Astrocyte (in vitro differentiated cells and primary cell): ENCODE results near the gene TNRC6A. TPM values are rescaled to one million over a fixed set of nuclear protein-coding genes. Genes with fewer than 3 reads are reported as not detected.

Experiments
- DNase-seq: peaks from one replicate; pipeline ENCODE4 v3.0.0-alpha.2; 2010; ENCODE audit warnings: low read depth
- FAIRE-seq: peaks from 2 replicates; lab custom pipeline; 2011; peaks lifted over from hg19 to GRCh38; lab: Jason Lieb, UNC
- H2AFZ ChIP-seq: 2 replicates; pipeline ENCODE4 v1.6.0; 2012; ENCODE audit warnings: low read depth, low read length, inconsistent platforms
- H3K27ac ChIP-seq: 2 replicates; pipeline ENCODE4 v1.5.1; 2011; ENCODE audit warnings: low read depth, low read length, inconsistent platforms
- H3K27me3 ChIP-seq: 2 replicates; pipeline ENCODE4 v1.6.0; 2011; ENCODE audit warnings: low read length, inconsistent platforms; ENCODE audit not compliant: insufficient read depth
- H3K36me3 ChIP-seq: 2 replicates; pipeline ENCODE4 v1.5.1; 2011; ENCODE audit warnings: low read length, inconsistent platforms; ENCODE audit not compliant: insufficient read depth
- H3K4me1 ChIP-seq: 2 replicates; pipeline ENCODE4 v1.5.1; 2011; ENCODE audit warnings: low read length, inconsistent platforms; ENCODE audit not compliant: insufficient read depth
- H3K4me2 ChIP-seq: 2 replicates; pipeline ENCODE4 v1.6.0; 2012; ENCODE audit warnings: low read length, inconsistent platforms
- H3K4me3 ChIP-seq: 2 replicates; pipeline ENCODE4 v1.5.1; 2011; ENCODE audit warnings: low read depth, mild to moderate bottlenecking, low read length, inconsistent platforms; ENCODE audit not compliant: insufficient read depth
- H3K79me2 ChIP-seq: 2 replicates; pipeline ENCODE4 v1.6.0; 2012; ENCODE audit warnings: mild to moderate bottlenecking, low read length, inconsistent platforms; ENCODE audit not compliant: insufficient read depth
- H3K9ac ChIP-seq: 2 replicates; pipeline ENCODE4 v1.6.0; 2012; ENCODE audit warnings: mild to moderate bottlenecking, low read length, inconsistent platforms
- H3K9me3 ChIP-seq: 2 replicates; pipeline ENCODE4 v1.5.1; 2012; ENCODE audit warnings: low read depth, mild to moderate bottlenecking, low read length, inconsistent platforms; ENCODE audit not compliant: insufficient read depth
- H4K20me1 ChIP-seq: 2 replicates; pipeline ENCODE4 v1.6.0; 2012; ENCODE audit warnings: low read length, inconsistent platforms; ENCODE audit not compliant: insufficient read depth
- H3K27ac Mint-ChIP-seq: one replicate; pipeline ENCODE4 v1.8.0; 2021; ENCODE audit warnings: mild to moderate bottlenecking, mixed read lengths; ENCODE audit not compliant: unreplicated experiment
- H3K27me3 Mint-ChIP-seq: one replicate; pipeline ENCODE4 v1.8.0; 2021; ENCODE audit warnings: low read depth, mixed read lengths; ENCODE audit not compliant: unreplicated experiment
- H3K36me3 Mint-ChIP-seq: one replicate; pipeline ENCODE4 v1.8.0; 2021; ENCODE audit warnings: low read depth, mixed read lengths; ENCODE audit not compliant: unreplicated experiment
- H3K4me1 Mint-ChIP-seq: one replicate; pipeline ENCODE4 v1.8.0; 2021; ENCODE audit warnings: low read depth, mixed read lengths; ENCODE audit not compliant: unreplicated experiment
- H3K4me3 Mint-ChIP-seq: one replicate; pipeline ENCODE4 v1.8.0; 2021; ENCODE audit warnings: mild to moderate bottlenecking, moderate library complexity, mixed read lengths; ENCODE audit not compliant: unreplicated experiment
- H3K9me3 Mint-ChIP-seq: one replicate; pipeline ENCODE4 v1.8.0; 2021; ENCODE audit warnings: mild to moderate bottlenecking, mixed read lengths; ENCODE audit not compliant: unreplicated experiment
- CTCF ChIP-seq: IDR thresholded peaks from 2 replicates; pipeline ENCODE4 v1.5.1; 2011; ENCODE audit warnings: low read depth, mild to moderate bottlenecking, inconsistent platforms, low read length, moderate library complexity; ENCODE audit not compliant: insufficient read depth
- EZH2 ChIP-seq: IDR thresholded peaks from 2 replicates; pipeline ENCODE4 v1.6.1; 2012; ENCODE audit warnings: mild to moderate bottlenecking, low read length, inconsistent platforms; ENCODE audit not compliant: insufficient read depth
- total RNA-seq: library from RNA; stranded (reverse); gene quantifications from 2 replicates; pipeline ENCODE4 v1.2.1, GENCODE V29; 2021

Gene TNRC6A
- total RNA-seq, 1 donor from 2014 or later = 51.1 TPM

DNA sequence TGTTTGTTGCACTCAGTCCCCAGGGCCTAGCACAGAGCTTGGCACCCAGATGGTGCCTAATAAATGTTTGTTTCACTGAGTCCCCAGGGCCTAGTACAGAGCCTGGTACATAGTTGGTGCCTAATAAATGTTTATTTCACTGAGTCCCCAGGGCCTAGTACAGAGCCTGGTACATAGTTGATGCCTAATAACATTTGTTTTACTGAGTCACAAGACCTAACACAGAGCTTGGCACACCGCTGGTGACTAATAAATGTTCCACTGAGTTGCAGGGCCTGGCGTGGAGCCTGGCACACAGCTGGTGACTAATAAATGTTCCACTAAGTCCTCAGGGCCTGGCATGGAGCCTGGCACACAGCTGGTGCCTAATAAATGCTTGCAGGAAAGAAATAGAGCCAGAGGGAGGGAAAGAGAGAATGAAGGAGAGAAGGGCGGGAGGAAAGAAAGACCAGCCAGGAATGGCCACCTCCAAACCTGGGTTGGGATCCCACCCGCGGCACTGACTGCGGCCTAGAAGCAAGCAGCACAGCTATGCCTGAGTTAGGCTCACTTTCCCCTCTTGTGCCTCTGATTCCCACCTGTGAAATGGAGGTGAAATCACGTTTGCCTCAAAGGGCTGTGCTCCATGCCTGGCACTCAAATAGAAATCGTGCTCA, 123.8 kb downstream of the TNRC6A start:
- Histone ChIP-seq H3K4me3 (no peak overlapping the region), H3K4me2 (peak overlapping the region; percentile 67), H3K4me1 (peaks cover 23% of the 10 kb centered on the region), H2AFZ (peak overlapping the region; percentile 24), H3K36me3 (no peaks in the 10 kb centered on the region), H3K9me3 (no peaks in the 10 kb centered on the region), H3K27ac (no peak overlapping the region), H3K79me2 (no peaks in the 10 kb centered on the region), H3K9ac (no peak overlapping the region), H4K20me1 (no peaks in the 10 kb centered on the region), H3K27me3 (no peaks in the 10 kb centered on the region)
- no peak overlapping the region for H3K4me3 Mint-ChIP-seq
- H3K27me3 Mint-ChIP-seq = peaks cover 8% of the 10 kb centered on the region
- H3K27ac Mint-ChIP-seq = no peak overlapping the region
- peaks cover 1% of the 10 kb centered on the region for H3K9me3 Mint-ChIP-seq
- FAIRE-seq = no peak
- no peak for DNase-seq
- H3K36me3 Mint-ChIP-seq = no peaks in the 10 kb centered on the region
- H3K4me1 Mint-ChIP-seq = peaks cover 4% of the 10 kb centered on the region
- TF ChIP-seq EZH2 = no peak
- TF ChIP-seq CTCF = no peak

DNA sequence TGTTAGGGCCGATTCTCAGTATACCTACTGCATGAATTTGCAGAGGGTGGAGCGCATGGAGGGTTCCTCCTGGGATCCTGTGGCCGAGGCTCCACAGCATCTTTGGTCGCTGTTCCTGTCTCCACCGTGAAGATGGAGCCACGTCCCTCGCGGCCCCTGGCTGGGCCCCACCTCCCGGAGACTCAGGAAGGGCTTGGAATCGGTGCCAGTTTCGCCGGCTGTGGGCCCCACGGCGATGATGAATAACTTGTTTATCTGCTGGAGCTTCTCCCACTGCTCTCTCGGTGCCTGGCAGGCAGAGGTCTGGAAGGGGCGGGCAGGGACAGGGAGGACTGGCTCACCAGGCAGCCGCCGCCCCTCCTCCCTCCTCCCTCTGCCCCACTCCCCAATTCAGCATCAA, 124.4 kb downstream of the TNRC6A start:
- FAIRE-seq = no peak
- Mint-ChIP-seq H3K4me1 (peaks cover 2% of the 10 kb centered on the region), H3K27me3 (peaks cover 8% of the 10 kb centered on the region), H3K27ac (no peak overlapping the region), H3K4me3 (no peak overlapping the region), H3K9me3 (peaks cover 1% of the 10 kb centered on the region), H3K36me3 (no peaks in the 10 kb centered on the region)
- peak; percentile 39 for DNase-seq
- TF ChIP-seq CTCF (no peak), EZH2 (no peak)
- Histone ChIP-seq H3K9ac (peak overlapping the region; percentile 38), H4K20me1 (no peaks in the 10 kb centered on the region), H3K27ac (no peak overlapping the region), H3K4me3 (no peak overlapping the region), H3K79me2 (no peaks in the 10 kb centered on the region), H3K36me3 (no peaks in the 10 kb centered on the region), H3K4me2 (peak overlapping the region; percentile 67), H3K4me1 (peaks cover 21% of the 10 kb centered on the region), H3K27me3 (no peaks in the 10 kb centered on the region), H2AFZ (peak overlapping the region; percentile 34), H3K9me3 (no peaks in the 10 kb centered on the region)

DNA sequence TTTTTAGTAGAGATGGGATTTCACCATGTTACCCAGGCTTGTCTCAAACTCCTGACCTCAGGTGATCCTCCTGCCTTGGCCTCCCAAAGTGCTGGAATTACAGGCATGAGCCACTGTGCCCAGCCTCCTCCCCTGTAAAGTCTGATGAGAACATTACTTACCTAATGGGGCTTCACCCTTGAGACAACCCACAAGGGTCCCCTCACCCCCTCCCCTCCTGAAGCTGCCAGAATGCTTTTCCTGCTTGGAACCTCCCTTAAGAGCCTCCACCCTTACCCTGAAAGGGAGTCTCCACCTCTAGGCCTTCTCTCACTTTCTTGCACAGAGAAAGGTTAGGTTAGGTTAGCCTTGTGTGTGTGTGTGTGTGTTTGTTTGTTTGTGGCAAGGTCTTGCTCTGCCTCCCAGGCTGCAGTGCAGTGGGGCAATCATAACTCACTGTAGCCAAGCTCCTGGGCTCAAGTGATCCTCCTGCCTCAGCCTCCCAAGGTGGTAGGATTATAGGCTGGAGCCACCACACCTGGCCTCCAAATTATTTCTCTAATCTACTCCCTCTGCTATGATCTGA, 125.2 kb downstream of the TNRC6A start:
- Histone ChIP-seq H3K79me2 (no peaks in the 10 kb centered on the region), H3K4me2 (no peak overlapping the region), H3K27ac (no peak overlapping the region), H3K4me3 (no peak overlapping the region), H3K9me3 (no peaks in the 10 kb centered on the region), H2AFZ (no peak overlapping the region), H3K9ac (no peak overlapping the region), H3K4me1 (peaks cover 21% of the 10 kb centered on the region), H3K36me3 (no peaks in the 10 kb centered on the region), H4K20me1 (no peaks in the 10 kb centered on the region), H3K27me3 (no peaks in the 10 kb centered on the region)
- DNase-seq (no peak), FAIRE-seq (no peak)
- peaks cover 8% of the 10 kb centered on the region for H3K27me3 Mint-ChIP-seq
- H3K36me3 Mint-ChIP-seq = no peaks in the 10 kb centered on the region
- no peaks in the 10 kb centered on the region for H3K4me1 Mint-ChIP-seq
- H3K27ac Mint-ChIP-seq = no peak overlapping the region
- no peak for TF ChIP-seq EZH2
- no peak for TF ChIP-seq CTCF
- H3K4me3 Mint-ChIP-seq = no peak overlapping the region
- peaks cover 1% of the 10 kb centered on the region for H3K9me3 Mint-ChIP-seq
